B cell (primary cell): ENCODE measurements around the gene HPS1. TPM values are rescaled to one million over a fixed set of nuclear protein-coding genes. Genes with fewer than 3 reads are reported as not detected.

Experiments
- ATAC-seq: fragments of 200-7000 bp; cut with Tn5 transposase; one replicate; pipeline ENCODE4 v1.10.0; 2021; ENCODE audit warnings: low read depth, mild to moderate bottlenecking, moderate number of reproducible peaks, moderate library complexity
- CTCF ChIA-PET: fragments of 350-600 bp; sonication (Branson Sonifier 250); formaldehyde crosslinking; loops from one replicate; lab custom pipeline; 2021; ENCODE audit warnings: antibody characterized with exemption, inconsistent platforms; lab: Charles Lee
- POLR2A ChIA-PET: fragments of 350-600 bp; sonication (Branson Sonifier 250); formaldehyde crosslinking; loops from one replicate; lab custom pipeline; 2021; ENCODE audit warnings: antibody characterized with exemption; lab: Charles Lee
- DNase-seq: peaks from one replicate; pipeline ENCODE4 v3.0.0; 2013
- H2AFZ ChIP-seq: 2 replicates; pipeline ENCODE4 v1.6.1; 2012; ENCODE audit warnings: mild to moderate bottlenecking, low read depth, low read length; ENCODE audit not compliant: insufficient read depth, poor library complexity, severe bottlenecking
- H3K27ac ChIP-seq, 2 donors: 1 replicate in 1 of 2; 2 replicates in 1 of 2; pipeline ENCODE4 v1.5.1; 2012 to 2013; ENCODE audit warnings: low read length in 2 of 2, mild to moderate bottlenecking in 2 of 2, moderate library complexity in 1 of 2
- H3K27me3 ChIP-seq, 4 experiments: fragments of 200-600 bp in 1 of 4; sonication (generic) in 1 of 4; replicated peaks in 1 of 4; 1 replicate in 2 of 4; 2 replicates in 2 of 4; pipeline versions ENCODE4 v1.6.1 to v1.7.0; 2013 to 2016; ENCODE audit warnings: low read length in 3 of 4, mild to moderate bottlenecking in 2 of 4, mixed read lengths in 1 of 4, moderate library complexity in 1 of 4; ENCODE audit not compliant: insufficient read depth in 4 of 4, control insufficient read depth in 3 of 4; ENCODE audit errors: control extremely low read depth in 1 of 4
- H3K36me3 ChIP-seq, 2 experiments: replicated peaks in 1 of 2; 1 replicate in 1 of 2; 2 replicates in 1 of 2; pipeline versions ENCODE4 v1.6.1 to v1.7.1; 2013; ENCODE audit warnings: low read length in 1 of 2; ENCODE audit not compliant: insufficient read depth in 2 of 2, control insufficient read depth in 1 of 2; ENCODE audit errors: control extremely low read depth in 1 of 2, extremely low read depth in 1 of 2
- H3K4me1 ChIP-seq, 2 donors: fragments of 200-600 bp in 1 of 2; sonication (generic) in 1 of 2; 1 replicate in 1 of 2; 2 replicates in 1 of 2; pipeline versions ENCODE4 v1.5.1 to v1.6.1; 2013 to 2017; ENCODE audit warnings: low read length in 2 of 2; ENCODE audit not compliant: control insufficient read depth in 2 of 2, insufficient read depth in 2 of 2
- H3K4me2 ChIP-seq: replicated peaks from 2 replicates; pipeline ENCODE3; 2012; ENCODE audit warnings: mild to moderate bottlenecking, low read depth, low read length; ENCODE audit not compliant: poor library complexity, severe bottlenecking
- H3K4me3 ChIP-seq, 5 experiments: fragments of 200-600 bp in 1 of 5; sonication (generic) in 1 of 5; 1 replicate in 3 of 5; 2 replicates in 2 of 5; pipeline versions ENCODE4 v1.5.1 to v1.7.0; 2011 to 2016; ENCODE audit warnings: low read length in 4 of 5, mild to moderate bottlenecking in 4 of 5, low read depth in 2 of 5, control low read depth in 1 of 5, moderate library complexity in 1 of 5; ENCODE audit not compliant: insufficient read depth in 1 of 5; ENCODE audit errors: control extremely low read depth in 1 of 5, extremely low read depth in 1 of 5
- H3K79me2 ChIP-seq: fragments of 200-600 bp; sonication (generic); one replicate; pipeline ENCODE4 v1.6.0; 2016; ENCODE audit warnings: low read length; ENCODE audit not compliant: control insufficient read depth, insufficient read depth
- H3K9ac ChIP-seq: fragments of 200-600 bp; sonication (generic); 2 replicates; pipeline ENCODE4 v1.6.1; 2017; ENCODE audit warnings: mild to moderate bottlenecking, low read length, moderate library complexity
- H3K9me3 ChIP-seq, 3 donors: one replicate each; pipeline versions ENCODE4 v1.6.1 to v1.7.1; 2013; ENCODE audit warnings: low read length in 2 of 3; ENCODE audit not compliant: control insufficient read depth in 2 of 3, insufficient read depth in 1 of 3; ENCODE audit errors: control extremely low read depth in 1 of 3
- H4K20me1 ChIP-seq: 2 replicates; pipeline ENCODE4 v1.6.0; 2012; ENCODE audit warnings: mild to moderate bottlenecking, low read length; ENCODE audit not compliant: insufficient read depth, control insufficient read depth, poor library complexity, severe bottlenecking
- H3K27ac Mint-ChIP-seq: one replicate; pipeline ENCODE4 v1.8.0; 2021; ENCODE audit warnings: mixed read lengths
- H3K27me3 Mint-ChIP-seq: one replicate; pipeline ENCODE4 v1.8.0; 2021; ENCODE audit warnings: mixed read lengths
- H3K4me1 Mint-ChIP-seq: one replicate; pipeline ENCODE4 v1.8.0; 2021; ENCODE audit warnings: mixed read lengths
- H3K4me3 Mint-ChIP-seq: one replicate; pipeline ENCODE4 v1.8.0; 2021; ENCODE audit warnings: mixed read lengths
- H3K9me3 Mint-ChIP-seq: one replicate; pipeline ENCODE4 v1.8.0; 2022; ENCODE audit warnings: mixed read lengths; ENCODE audit not compliant: insufficient read depth
- EZH2 ChIP-seq: IDR thresholded peaks from 2 replicates; pipeline ENCODE4 v1.6.1; 2012; ENCODE audit warnings: borderline replicate concordance, low read depth, mild to moderate bottlenecking, moderate library complexity, low read length; ENCODE audit not compliant: insufficient read depth, poor library complexity, severe bottlenecking
- WGBS: methylation state at CpG from one replicate; pipeline ENCODE4 v1.1.5; 2013; ENCODE audit warnings: missing lambda C conversion rate; ENCODE audit not compliant: insufficient coverage; 5-methylcytosine and 5-hydroxymethylcytosine counted together
- intact Hi-C: fragments of 100-400 bp; cut with micrococcal nuclease; formaldehyde crosslinking; loops from one replicate; pipeline ENCODE4 v1.10.0; 2022
- polyA plus RNA-seq: library from polyadenylated mRNA; depleted of rRNA; stranded (reverse); fragments of >200 nt; gene quantifications from 2 replicates; pipeline ENCODE4 v1.2.3, GENCODE V29; 2012
- total RNA-seq, 2 donors: library from RNA; stranded (reverse); fragments of 120-200 nt in 1 of 2; gene quantifications; 1 replicate in 1 of 2; 2 replicates in 1 of 2; pipeline versions ENCODE4 v1.2.3 to v1.2.4, GENCODE V29; 2013 to 2022
- TF ChIP-seq, protein P1 (sequence below): fragments of 200-600 bp; IDR thresholded peaks from one replicate; pipeline ENCODE4 v1.8.0; 2022; ENCODE audit warnings: antibody characterized with exemption, mild to moderate bottlenecking

HPS1 gene
- total and polyA plus RNA-seq, 2 donors (not counting 1 experiment from before 2014, with no cell fraction given) = 125 to 196 TPM

DNA sequence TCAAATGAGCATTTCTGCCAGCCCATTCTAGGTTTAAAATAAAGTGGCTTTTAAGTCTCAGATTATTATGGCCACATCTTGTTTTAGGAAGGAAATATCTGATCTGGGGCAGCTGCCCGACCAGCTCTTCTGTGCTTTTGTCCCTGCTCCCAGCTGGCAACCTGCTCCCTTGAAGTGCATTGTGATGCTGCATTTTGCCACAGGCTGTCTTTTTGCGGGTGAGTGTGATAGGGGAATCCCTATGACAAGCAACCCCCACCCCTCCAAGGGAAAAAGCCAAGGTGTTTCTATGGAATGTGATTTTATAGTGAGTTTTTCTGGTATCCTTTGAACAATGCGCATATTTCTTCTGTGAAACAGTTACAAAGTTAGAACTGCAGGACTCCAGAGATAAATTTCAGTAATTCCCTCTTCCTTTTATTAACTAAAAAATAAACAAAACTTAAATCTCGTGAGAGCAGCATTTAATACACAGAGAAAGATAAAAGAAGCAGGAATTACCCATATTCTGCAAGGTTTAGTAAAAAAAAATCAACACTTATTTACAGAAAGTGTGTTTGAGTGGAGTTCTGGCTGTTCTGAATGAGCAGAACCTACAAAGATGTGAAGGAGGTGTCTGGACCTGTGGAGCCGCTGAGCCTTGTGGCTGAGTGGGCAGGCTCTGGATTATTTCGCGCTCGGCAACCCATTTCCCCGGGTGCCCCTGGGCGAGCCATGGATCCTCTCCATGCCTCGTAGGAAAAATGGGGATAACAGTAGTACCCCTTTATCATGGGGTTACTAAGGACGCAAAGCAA is 10.1 kb upstream of the HPS1 start:
- 97% methylated on average over 8 of the region's 12 CpGs for WGBS
- Histone ChIP-seq H3K27ac (no peak overlapping the region), H3K27me3 (peaks cover 0 to 18% (median 4%) of the 10 kb centered on the region in 4 experiments), H3K79me2 (no peaks in the 10 kb centered on the region), H2AFZ (no peak overlapping the region), H3K4me2 (no peak overlapping the region), H4K20me1 (no peaks in the 10 kb centered on the region), H3K4me3 (no peak overlapping the region), H3K36me3 (no peaks in the 10 kb centered on the region), H3K4me1 (no peaks in the 10 kb centered on the region), H3K9ac (no peak overlapping the region), H3K9me3 (no peaks in the 10 kb centered on the region)
- no peak overlapping the region for H3K27ac Mint-ChIP-seq
- no peak overlapping the region for H3K4me3 Mint-ChIP-seq
- H3K4me1 Mint-ChIP-seq = no peaks in the 10 kb centered on the region
- ATAC-seq = no peak
- H3K27me3 Mint-ChIP-seq = peaks cover 19% of the 10 kb centered on the region
- DNase-seq = no peak
- CTCF ChIA-PET = interaction anchor here (0.7 kb wide), 1 partner anchor 10 kb away, joined by 3 read pairs; no protein-coding TSS in a partner anchor
- TF ChIP-seq, protein P1, sequence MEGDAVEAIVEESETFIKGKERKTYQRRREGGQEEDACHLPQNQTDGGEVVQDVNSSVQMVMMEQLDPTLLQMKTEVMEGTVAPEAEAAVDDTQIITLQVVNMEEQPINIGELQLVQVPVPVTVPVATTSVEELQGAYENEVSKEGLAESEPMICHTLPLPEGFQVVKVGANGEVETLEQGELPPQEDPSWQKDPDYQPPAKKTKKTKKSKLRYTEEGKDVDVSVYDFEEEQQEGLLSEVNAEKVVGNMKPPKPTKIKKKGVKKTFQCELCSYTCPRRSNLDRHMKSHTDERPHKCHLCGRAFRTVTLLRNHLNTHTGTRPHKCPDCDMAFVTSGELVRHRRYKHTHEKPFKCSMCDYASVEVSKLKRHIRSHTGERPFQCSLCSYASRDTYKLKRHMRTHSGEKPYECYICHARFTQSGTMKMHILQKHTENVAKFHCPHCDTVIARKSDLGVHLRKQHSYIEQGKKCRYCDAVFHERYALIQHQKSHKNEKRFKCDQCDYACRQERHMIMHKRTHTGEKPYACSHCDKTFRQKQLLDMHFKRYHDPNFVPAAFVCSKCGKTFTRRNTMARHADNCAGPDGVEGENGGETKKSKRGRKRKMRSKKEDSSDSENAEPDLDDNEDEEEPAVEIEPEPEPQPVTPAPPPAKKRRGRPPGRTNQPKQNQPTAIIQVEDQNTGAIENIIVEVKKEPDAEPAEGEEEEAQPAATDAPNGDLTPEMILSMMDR = no peak
- TF ChIP-seq EZH2 = no peak
- intact Hi-C loops = no loop called here
- POLR2A ChIA-PET = no interaction called here
- H3K9me3 Mint-ChIP-seq = no peaks in the 10 kb centered on the region

DNA sequence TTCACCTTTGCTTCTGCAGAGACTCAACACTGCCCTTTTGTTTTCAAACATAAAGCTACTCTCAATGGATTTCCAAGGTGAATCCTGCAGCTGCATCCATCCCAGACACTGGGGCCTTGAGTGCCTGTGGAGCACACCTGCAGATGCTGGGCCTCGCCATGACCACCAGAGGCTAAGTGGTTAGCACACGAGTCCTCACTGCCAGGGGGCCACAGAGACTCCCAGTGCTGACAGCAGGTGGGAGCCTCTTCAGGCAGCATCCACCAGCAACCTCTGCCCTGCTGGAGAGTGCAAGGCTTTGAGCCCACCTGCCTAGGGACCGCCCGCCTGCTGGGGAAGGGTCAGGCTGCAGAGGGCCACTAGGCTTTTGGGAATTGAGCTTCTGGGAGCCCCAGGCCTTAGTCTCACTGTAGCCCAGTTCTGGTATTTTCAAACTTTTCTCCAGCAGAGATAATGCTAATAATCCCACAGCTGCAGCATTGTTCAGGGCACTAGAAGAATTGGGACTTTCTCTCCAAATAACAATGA is 9.4 kb upstream of the HPS1 start:
- H2AFZ ChIP-seq = no peak overlapping the region
- Mint-ChIP-seq H3K4me1 (no peaks in the 10 kb centered on the region), H3K27ac (no peak overlapping the region), H3K9me3 (no peaks in the 10 kb centered on the region), H3K27me3 (peaks cover 19% of the 10 kb centered on the region), H3K4me3 (no peak overlapping the region)
- H3K4me2 ChIP-seq = no peak overlapping the region
- peaks cover 0 to 18% (median 4%) of the 10 kb centered on the region in 4 experiments for H3K27me3 ChIP-seq
- H4K20me1 ChIP-seq = no peaks in the 10 kb centered on the region
- no peak for TF ChIP-seq EZH2
- TF ChIP-seq, protein P1 = no peak
- CTCF ChIA-PET = interaction anchor here (0.7 kb wide), 1 partner anchor 11 kb away, joined by 3 read pairs; no protein-coding TSS in a partner anchor
- H3K36me3 ChIP-seq = no peaks in the 10 kb centered on the region
- no peaks in the 10 kb centered on the region for H3K9me3 ChIP-seq
- no peaks in the 10 kb centered on the region for H3K79me2 ChIP-seq
- WGBS = 92% methylated on average over 4 of the region's 4 CpGs
- H3K4me3 ChIP-seq = no peak overlapping the region
- no peaks in the 10 kb centered on the region for H3K4me1 ChIP-seq
- intact Hi-C loops = no loop called here
- H3K27ac ChIP-seq = no peak overlapping the region
- H3K9ac ChIP-seq = no peak overlapping the region
- DNase-seq (no peak), ATAC-seq (no peak)
- POLR2A ChIA-PET = no interaction called here
